ENCODE results near the gene FADS1. TPM values are rescaled to one million over a fixed set of nuclear protein-coding genes. Genes with fewer than 3 reads are reported as not detected.

FADS1 gene
- total RNA-seq, 4 donors from 2014 or later, result 4.9 to 9.9 (median 6.7) TPM

- H3K4me3 ChIP-seq, result no peak overlapping the region
- DNase-seq, result no peak
- TF ChIP-seq, protein P1, sequence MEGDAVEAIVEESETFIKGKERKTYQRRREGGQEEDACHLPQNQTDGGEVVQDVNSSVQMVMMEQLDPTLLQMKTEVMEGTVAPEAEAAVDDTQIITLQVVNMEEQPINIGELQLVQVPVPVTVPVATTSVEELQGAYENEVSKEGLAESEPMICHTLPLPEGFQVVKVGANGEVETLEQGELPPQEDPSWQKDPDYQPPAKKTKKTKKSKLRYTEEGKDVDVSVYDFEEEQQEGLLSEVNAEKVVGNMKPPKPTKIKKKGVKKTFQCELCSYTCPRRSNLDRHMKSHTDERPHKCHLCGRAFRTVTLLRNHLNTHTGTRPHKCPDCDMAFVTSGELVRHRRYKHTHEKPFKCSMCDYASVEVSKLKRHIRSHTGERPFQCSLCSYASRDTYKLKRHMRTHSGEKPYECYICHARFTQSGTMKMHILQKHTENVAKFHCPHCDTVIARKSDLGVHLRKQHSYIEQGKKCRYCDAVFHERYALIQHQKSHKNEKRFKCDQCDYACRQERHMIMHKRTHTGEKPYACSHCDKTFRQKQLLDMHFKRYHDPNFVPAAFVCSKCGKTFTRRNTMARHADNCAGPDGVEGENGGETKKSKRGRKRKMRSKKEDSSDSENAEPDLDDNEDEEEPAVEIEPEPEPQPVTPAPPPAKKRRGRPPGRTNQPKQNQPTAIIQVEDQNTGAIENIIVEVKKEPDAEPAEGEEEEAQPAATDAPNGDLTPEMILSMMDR (IDR thresholded peaks at IDR 0.05), result no peak
- TF ChIP-seq POLR2A (IDR thresholded peaks at IDR 0.05), result no peak
- no peaks in the 10 kb centered on the region for H3K4me1 ChIP-seq
- peaks cover 0 to 76% (median 0%) of the 10 kb centered on the region in 3 donors for H3K36me3 ChIP-seq
- H3K27me3 ChIP-seq, result no peaks in the 10 kb centered on the region
- no peaks in the 10 kb centered on the region for H3K9me3 ChIP-seq
- no peak overlapping the region for H3K27ac ChIP-seq
These were observed 34.0 kb downstream of the FADS1 start for GRCh38 chr11:61782841-61783240.

- no peak overlapping the region for H3K27ac ChIP-seq
- H3K27me3 ChIP-seq, result no peaks in the 10 kb centered on the region
- H3K4me3 ChIP-seq, result no peak overlapping the region
- H3K4me1 ChIP-seq, result peaks cover 0 to 1% (median 0%) of the 10 kb centered on the region in 4 donors
- no peak for DNase-seq
- H3K36me3 ChIP-seq, result peaks cover 0 to 76% (median 0%) of the 10 kb centered on the region in 3 donors
- H3K9me3 ChIP-seq, result no peaks in the 10 kb centered on the region
- TF ChIP-seq, protein P1 (IDR thresholded peaks at IDR 0.05), result no peak
These were observed 34.5 kb downstream of the FADS1 start for GRCh38 chr11:61782299-61782698.

GRCh38 chr11:61781585-61781984 lies 35.2 kb downstream of the FADS1 start:
- no peaks in the 10 kb centered on the region for H3K27me3 ChIP-seq
- H3K36me3 ChIP-seq, result peaks cover 0 to 74% (median 0%) of the 10 kb centered on the region in 3 donors
- no peak overlapping the region for H3K27ac ChIP-seq
- DNase-seq, result no peak
- peaks cover 0 to 6% (median 0%) of the 10 kb centered on the region in 4 donors for H3K4me1 ChIP-seq
- H3K9me3 ChIP-seq, result no peaks in the 10 kb centered on the region
- no peak overlapping the region for H3K4me3 ChIP-seq
- no peak for TF ChIP-seq POLR2A (IDR thresholded peaks at IDR 0.05)
- TF ChIP-seq, protein P1 (IDR thresholded peaks at IDR 0.05), result no peak

DNA sequence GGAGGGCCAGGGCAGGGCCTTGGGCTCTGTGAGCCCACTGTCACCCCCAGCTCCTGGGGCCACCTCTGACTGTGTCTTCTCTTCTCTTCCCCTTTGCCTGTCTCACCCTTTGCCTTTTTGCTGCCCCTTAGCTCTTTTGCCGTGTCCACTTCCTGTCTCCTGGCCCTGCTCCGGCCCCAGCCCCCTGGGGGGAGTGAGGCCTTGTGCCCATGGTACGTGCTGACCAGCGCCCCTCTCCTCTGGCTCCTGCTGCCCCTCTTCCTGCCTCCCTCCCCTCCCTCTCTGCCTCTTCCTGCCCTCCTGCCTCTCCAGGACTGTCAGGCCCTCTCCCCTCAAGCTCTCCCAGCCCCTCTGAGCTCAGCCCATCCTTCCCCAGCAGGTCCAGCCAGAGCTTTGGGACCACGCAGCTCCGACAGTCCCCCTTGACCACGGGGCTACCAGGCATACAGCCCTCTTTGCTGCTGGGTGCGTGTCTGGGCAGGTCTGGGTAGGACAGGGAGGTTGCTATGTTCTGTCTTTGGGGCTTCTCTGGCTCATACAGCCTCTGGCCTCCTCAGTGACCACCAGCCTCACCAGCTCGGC lies 36.1 kb downstream of the FADS1 start:
- no peaks in the 10 kb centered on the region for H3K9me3 ChIP-seq
- no peak for TF ChIP-seq POLR2A (IDR thresholded peaks at IDR 0.05)
- TF ChIP-seq, protein P1 (IDR thresholded peaks at IDR 0.05), result no peak
- no peak overlapping the region for H3K4me3 ChIP-seq
- no peak overlapping the region for H3K27ac ChIP-seq
- H3K27me3 ChIP-seq, result no peaks in the 10 kb centered on the region
- H3K4me1 ChIP-seq, result peaks cover 0 to 6% (median 0%) of the 10 kb centered on the region in 4 donors
- peaks cover 0 to 64% (median 0%) of the 10 kb centered on the region in 3 donors for H3K36me3 ChIP-seq
- DNase-seq, result no peak

GRCh38 chr11:61779666-61780525 lies 36.9 kb downstream of the FADS1 start:
- no peak for TF ChIP-seq POLR2A (IDR thresholded peaks at IDR 0.05)
- TF ChIP-seq, protein P1 (IDR thresholded peaks at IDR 0.05), result no peak
- Histone ChIP-seq H3K36me3 (peaks cover 0 to 57% (median 0%) of the 10 kb centered on the region in 3 donors), H3K27ac (no peak overlapping the region), H3K4me3 (no peak overlapping the region), H3K4me1 (peaks cover 0 to 6% (median 0%) of the 10 kb centered on the region in 4 donors), H3K27me3 (no peaks in the 10 kb centered on the region), H3K9me3 (no peaks in the 10 kb centered on the region)
- DNase-seq, result no peak

All from Peyer's patch (tissue), 4 donors.